Measurements from ENCODE around the gene CLASRP. TPM values are rescaled to one million over a fixed set of nuclear protein-coding genes. Genes with fewer than 3 reads are reported as not detected.

The CLASRP gene
- total and polyA plus RNA-seq, 9 donors = 29.5 to 113 (median 80.3) TPM

GRCh38 chr19:45082170-45082569 lies 43.3 kb downstream of the CLASRP start:
- Histone ChIP-seq H3K36me3 (no peaks in the 10 kb centered on the region), H3K27me3 (no peaks in the 10 kb centered on the region), H3K4me3 (no peak overlapping the region), H3K27ac (no peak overlapping the region), H3K9me3 (no peaks in the 10 kb centered on the region), H3K4me1 (ENCODE audit: insufficient read depth) (no peaks in the 10 kb centered on the region)
- 84 to 90% (median 88%) methylated on average over 5 of the region's 5 CpGs for WGBS, 3 donors
- intact Hi-C loops (cut with DNase I) = no loop called here
- no peak for DNase-seq
- TF ChIP-seq POLR2A (IDR thresholded peaks at IDR 0.05) = no peak
- no peak for TF ChIP-seq EP300 (IDR thresholded peaks at IDR 0.05)
- no peak for TF ChIP-seq CTCF (IDR thresholded peaks at IDR 0.05)

GRCh38 chr19:45086480-45086879 lies 47.6 kb downstream of the CLASRP start:
- H3K27me3 ChIP-seq = no peaks in the 10 kb centered on the region
- no peaks in the 10 kb centered on the region for H3K9me3 ChIP-seq
- intact Hi-C loops (cut with DNase I) = no loop called here
- no peaks in the 10 kb centered on the region for H3K36me3 ChIP-seq
- H3K4me3 ChIP-seq = no peak overlapping the region
- TF ChIP-seq CTCF (IDR thresholded peaks at IDR 0.05) (no peak), POLR2A (IDR thresholded peaks at IDR 0.05) (no peak), EP300 (IDR thresholded peaks at IDR 0.05) (no peak)
- H3K27ac ChIP-seq = no peak overlapping the region
- WGBS, 3 donors = 91 to 95% (median 95%) methylated on average over 4 of the region's 4 CpGs
- H3K4me1 ChIP-seq (ENCODE audit: insufficient read depth) = peaks cover 6% of the 10 kb centered on the region
- no peak for DNase-seq

GRCh38 chr19:45087531-45087930 lies 48.7 kb downstream of the CLASRP start:
- no peak overlapping the region for H3K4me3 ChIP-seq
- TF ChIP-seq POLR2A (IDR thresholded peaks at IDR 0.05) = no peak
- no peak for TF ChIP-seq EP300 (IDR thresholded peaks at IDR 0.05)
- no peak for TF ChIP-seq CTCF (IDR thresholded peaks at IDR 0.05)
- peaks cover 6% of the 10 kb centered on the region for H3K4me1 ChIP-seq (ENCODE audit: insufficient read depth)
- no peak overlapping the region for H3K27ac ChIP-seq
- no peaks in the 10 kb centered on the region for H3K27me3 ChIP-seq
- 80 to 85% (median 83%) methylated on average over 11 of the region's 11 CpGs for WGBS, 3 donors
- no peak for DNase-seq
- intact Hi-C loops (cut with DNase I) = no loop called here
- no peaks in the 10 kb centered on the region for H3K9me3 ChIP-seq
- no peaks in the 10 kb centered on the region for H3K36me3 ChIP-seq

GRCh38 chr19:45090034-45090433 lies 51.2 kb downstream of the CLASRP start:
- TF ChIP-seq CTCF (IDR thresholded peaks at IDR 0.05) = no peak
- no peak for TF ChIP-seq EP300 (IDR thresholded peaks at IDR 0.05)
- no peak for TF ChIP-seq POLR2A (IDR thresholded peaks at IDR 0.05)
- Histone ChIP-seq H3K27me3 (no peaks in the 10 kb centered on the region), H3K4me3 (no peak overlapping the region), H3K9me3 (no peaks in the 10 kb centered on the region), H3K4me1 (ENCODE audit: insufficient read depth) (peaks cover 15% of the 10 kb centered on the region), H3K27ac (no peak overlapping the region), H3K36me3 (no peaks in the 10 kb centered on the region)
- WGBS, 3 donors = 88 to 90% (median 88%) methylated on average over 17 of the region's 17 CpGs
- peak in 1 of 5 donors; percentile 44 for DNase-seq
- intact Hi-C loops (cut with DNase I) = no loop called here
